B cell (primary cell): ENCODE results near the gene MPI. TPM values are rescaled to one million over a fixed set of nuclear protein-coding genes. Genes with fewer than 3 reads are reported as not detected.
A peak's percentile ranks its signal among the peaks of the same experiment; 100 is the strongest.

Experiments
- ATAC-seq: fragments of 200-7000 bp; cut with Tn5 transposase; one replicate; pipeline ENCODE4 v1.10.0; 2021; ENCODE audit warnings: low read depth, mild to moderate bottlenecking, moderate number of reproducible peaks, moderate library complexity
- CTCF ChIA-PET: fragments of 350-600 bp; sonication (Branson Sonifier 250); formaldehyde crosslinking; loops from one replicate; lab custom pipeline; 2021; ENCODE audit warnings: antibody characterized with exemption, inconsistent platforms; lab: Charles Lee
- POLR2A ChIA-PET: fragments of 350-600 bp; sonication (Branson Sonifier 250); formaldehyde crosslinking; loops from one replicate; lab custom pipeline; 2021; ENCODE audit warnings: antibody characterized with exemption; lab: Charles Lee
- DNase-seq: peaks from one replicate; pipeline ENCODE4 v3.0.0; 2013
- H2AFZ ChIP-seq: 2 replicates; pipeline ENCODE4 v1.6.1; 2012; ENCODE audit warnings: mild to moderate bottlenecking, low read depth, low read length; ENCODE audit not compliant: insufficient read depth, poor library complexity, severe bottlenecking
- H3K27ac ChIP-seq, 2 donors: 1 replicate in 1 of 2; 2 replicates in 1 of 2; pipeline ENCODE4 v1.5.1; 2012 to 2013; ENCODE audit warnings: low read length in 2 of 2, mild to moderate bottlenecking in 2 of 2, moderate library complexity in 1 of 2
- H3K27me3 ChIP-seq, 4 experiments: fragments of 200-600 bp in 1 of 4; sonication (generic) in 1 of 4; replicated peaks in 1 of 4; 1 replicate in 2 of 4; 2 replicates in 2 of 4; pipeline versions ENCODE4 v1.6.1 to v1.7.0; 2013 to 2016; ENCODE audit warnings: low read length in 3 of 4, mild to moderate bottlenecking in 2 of 4, mixed read lengths in 1 of 4, moderate library complexity in 1 of 4; ENCODE audit not compliant: insufficient read depth in 4 of 4, control insufficient read depth in 3 of 4; ENCODE audit errors: control extremely low read depth in 1 of 4
- H3K36me3 ChIP-seq, 2 experiments: replicated peaks in 1 of 2; 1 replicate in 1 of 2; 2 replicates in 1 of 2; pipeline versions ENCODE4 v1.6.1 to v1.7.1; 2013; ENCODE audit warnings: low read length in 1 of 2; ENCODE audit not compliant: insufficient read depth in 2 of 2, control insufficient read depth in 1 of 2; ENCODE audit errors: control extremely low read depth in 1 of 2, extremely low read depth in 1 of 2
- H3K4me1 ChIP-seq, 2 donors: fragments of 200-600 bp in 1 of 2; sonication (generic) in 1 of 2; 1 replicate in 1 of 2; 2 replicates in 1 of 2; pipeline versions ENCODE4 v1.5.1 to v1.6.1; 2013 to 2017; ENCODE audit warnings: low read length in 2 of 2; ENCODE audit not compliant: control insufficient read depth in 2 of 2, insufficient read depth in 2 of 2
- H3K4me2 ChIP-seq: replicated peaks from 2 replicates; pipeline ENCODE3; 2012; ENCODE audit warnings: mild to moderate bottlenecking, low read depth, low read length; ENCODE audit not compliant: poor library complexity, severe bottlenecking
- H3K4me3 ChIP-seq, 5 experiments: fragments of 200-600 bp in 1 of 5; sonication (generic) in 1 of 5; 1 replicate in 3 of 5; 2 replicates in 2 of 5; pipeline versions ENCODE4 v1.5.1 to v1.7.0; 2011 to 2016; ENCODE audit warnings: low read length in 4 of 5, mild to moderate bottlenecking in 4 of 5, low read depth in 2 of 5, control low read depth in 1 of 5, moderate library complexity in 1 of 5; ENCODE audit not compliant: insufficient read depth in 1 of 5; ENCODE audit errors: control extremely low read depth in 1 of 5, extremely low read depth in 1 of 5
- H3K79me2 ChIP-seq: fragments of 200-600 bp; sonication (generic); one replicate; pipeline ENCODE4 v1.6.0; 2016; ENCODE audit warnings: low read length; ENCODE audit not compliant: control insufficient read depth, insufficient read depth
- H3K9ac ChIP-seq: fragments of 200-600 bp; sonication (generic); 2 replicates; pipeline ENCODE4 v1.6.1; 2017; ENCODE audit warnings: mild to moderate bottlenecking, low read length, moderate library complexity
- H3K9me3 ChIP-seq, 3 donors: one replicate each; pipeline versions ENCODE4 v1.6.1 to v1.7.1; 2013; ENCODE audit warnings: low read length in 2 of 3; ENCODE audit not compliant: control insufficient read depth in 2 of 3, insufficient read depth in 1 of 3; ENCODE audit errors: control extremely low read depth in 1 of 3
- H4K20me1 ChIP-seq: 2 replicates; pipeline ENCODE4 v1.6.0; 2012; ENCODE audit warnings: mild to moderate bottlenecking, low read length; ENCODE audit not compliant: insufficient read depth, control insufficient read depth, poor library complexity, severe bottlenecking
- H3K27ac Mint-ChIP-seq: one replicate; pipeline ENCODE4 v1.8.0; 2021; ENCODE audit warnings: mixed read lengths
- H3K27me3 Mint-ChIP-seq: one replicate; pipeline ENCODE4 v1.8.0; 2021; ENCODE audit warnings: mixed read lengths
- H3K4me1 Mint-ChIP-seq: one replicate; pipeline ENCODE4 v1.8.0; 2021; ENCODE audit warnings: mixed read lengths
- H3K4me3 Mint-ChIP-seq: one replicate; pipeline ENCODE4 v1.8.0; 2021; ENCODE audit warnings: mixed read lengths
- H3K9me3 Mint-ChIP-seq: one replicate; pipeline ENCODE4 v1.8.0; 2022; ENCODE audit warnings: mixed read lengths; ENCODE audit not compliant: insufficient read depth
- CTCF ChIP-seq: fragments of 200-600 bp; IDR thresholded peaks from one replicate; pipeline ENCODE4 v1.8.0; 2022; ENCODE audit warnings: antibody characterized with exemption, mild to moderate bottlenecking
- EZH2 ChIP-seq: IDR thresholded peaks from 2 replicates; pipeline ENCODE4 v1.6.1; 2012; ENCODE audit warnings: borderline replicate concordance, low read depth, mild to moderate bottlenecking, moderate library complexity, low read length; ENCODE audit not compliant: insufficient read depth, poor library complexity, severe bottlenecking
- WGBS: methylation state at CpG from one replicate; pipeline ENCODE4 v1.1.5; 2013; ENCODE audit warnings: missing lambda C conversion rate; ENCODE audit not compliant: insufficient coverage; 5-methylcytosine and 5-hydroxymethylcytosine counted together
- intact Hi-C: fragments of 100-400 bp; cut with micrococcal nuclease; formaldehyde crosslinking; loops from one replicate; pipeline ENCODE4 v1.10.0; 2022
- polyA plus RNA-seq: library from polyadenylated mRNA; depleted of rRNA; stranded (reverse); fragments of >200 nt; gene quantifications from 2 replicates; pipeline ENCODE4 v1.2.3, GENCODE V29; 2012
- total RNA-seq, 2 donors: library from RNA; stranded (reverse); fragments of 120-200 nt in 1 of 2; gene quantifications; 1 replicate in 1 of 2; 2 replicates in 1 of 2; pipeline versions ENCODE4 v1.2.3 to v1.2.4, GENCODE V29; 2013 to 2022

MPI gene
- total and polyA plus RNA-seq, 2 donors (not counting 1 experiment from before 2014, with no cell fraction given) = 37.2 to 59.8 TPM

- no CpG with 5 or more reads among the region's 1 CpG for WGBS
- no peak for ATAC-seq
- Histone ChIP-seq H3K4me3 (no peak overlapping the region), H3K9me3 (no peaks in the 10 kb centered on the region), H3K79me2 (peaks cover 69% of the 10 kb centered on the region), H3K27ac (peak overlapping the region in 1 of 2 donors; percentile 67), H3K9ac (no peak overlapping the region), H2AFZ (no peak overlapping the region), H3K4me2 (peak overlapping the region; percentile 50), H3K4me1 (peaks cover 34 to 46% of the 10 kb centered on the region in 2 donors), H3K36me3 (peaks cover 0 to 38% of the 10 kb centered on the region in 2 experiments), H3K27me3 (no peaks in the 10 kb centered on the region), H4K20me1 (peaks cover 93% of the 10 kb centered on the region)
- peaks cover 40% of the 10 kb centered on the region for H3K4me1 Mint-ChIP-seq
- no peaks in the 10 kb centered on the region for H3K27me3 Mint-ChIP-seq
- no peak overlapping the region for H3K4me3 Mint-ChIP-seq
- CTCF ChIA-PET = interaction anchor here (0.6 to 4.8 kb wide), 9 partner anchors 21 to 511 kb away, joined by 3 to 23 read pairs (median 4); no protein-coding TSS in a partner anchor
- peak overlapping the region; percentile 32 for H3K27ac Mint-ChIP-seq
- H3K9me3 Mint-ChIP-seq = no peaks in the 10 kb centered on the region
- POLR2A ChIA-PET = interaction anchor here (0.6 to 0.7 kb wide), 3 partner anchors 10 to 17 kb away, joined by 4 to 10 read pairs (median 4); partner anchors contain the start of gene SCAMP2
- TF ChIP-seq CTCF (no peak), EZH2 (no peak)
- DNase-seq = no peak
- intact Hi-C loops = no loop called here
Observed at GRCh38 chr15:74856537-74856936, 33.3 kb upstream of the MPI start.

- H3K4me1 Mint-ChIP-seq = peaks cover 40% of the 10 kb centered on the region
- TF ChIP-seq EZH2 (no peak), CTCF (no peak)
- H3K4me2 ChIP-seq = peak overlapping the region; percentile 50
- no peaks in the 10 kb centered on the region for H3K27me3 ChIP-seq
- H3K4me3 ChIP-seq = no peak overlapping the region
- peak overlapping the region in 1 of 2 donors; percentile 67 for H3K27ac ChIP-seq
- H3K9me3 Mint-ChIP-seq = no peaks in the 10 kb centered on the region
- CTCF ChIA-PET = interaction anchor here (0.6 to 4.8 kb wide), 11 partner anchors 8 to 511 kb away, joined by 3 to 23 read pairs (median 4); partner anchors contain the start of gene ULK3
- peak overlapping the region; percentile 82 for H3K27ac Mint-ChIP-seq
- H3K79me2 ChIP-seq = peaks cover 73% of the 10 kb centered on the region
- peak; percentile 61 for DNase-seq
- H2AFZ ChIP-seq = no peak overlapping the region
- WGBS = 38% methylated on average over 2 of the region's 5 CpGs
- peaks cover 97% of the 10 kb centered on the region for H4K20me1 ChIP-seq
- peak overlapping the region; percentile 69 for H3K4me3 Mint-ChIP-seq
- peak; percentile 67 for ATAC-seq
- H3K4me1 ChIP-seq = peaks cover 34 to 46% of the 10 kb centered on the region in 2 donors
- intact Hi-C loops = no loop called here
- H3K9me3 ChIP-seq = no peaks in the 10 kb centered on the region
- peaks cover 0 to 31% of the 10 kb centered on the region in 2 experiments for H3K36me3 ChIP-seq
- no peaks in the 10 kb centered on the region for H3K27me3 Mint-ChIP-seq
- no peak overlapping the region for H3K9ac ChIP-seq
- POLR2A ChIA-PET = interaction anchor here (0.6 kb wide), 2 partner anchors 10 to 15 kb away, joined by 4 to 10 read pairs; no protein-coding TSS in a partner anchor
Observed at GRCh38 chr15:74857082-74857655, 32.7 kb upstream of the MPI start.
